GM12878 (cell line): ENCODE results near the gene HECTD3. TPM values are rescaled to one million over a fixed set of nuclear protein-coding genes. Genes with fewer than 3 reads are reported as not detected.

ENCODE experiments used
- BCL11A ChIP-seq: IDR thresholded peaks from 2 replicates; pipeline ENCODE4 v1.6.1; 2011; ENCODE audit warnings: low read depth, low read length
- IKZF1 ChIP-seq: fragments of 450-650 bp; conservative IDR thresholded peaks from 2 replicates; pipeline ENCODE4 v1.6.1; 2017; ENCODE audit warnings: antibody characterized with exemption, mild to moderate bottlenecking
- IKZF2 ChIP-seq, 2 experiments: fragments of 450-650 bp; IDR thresholded peaks; 2 replicates each; pipeline ENCODE4 v1.6.1; 2017; ENCODE audit warnings: mild to moderate bottlenecking in 2 of 2, moderate library complexity in 2 of 2
- IRF4 ChIP-seq: IDR thresholded peaks from 2 replicates; pipeline ENCODE4 v1.6.1; 2011; ENCODE audit warnings: low read depth, low read length
- MXI1 ChIP-seq: fragments of 150-350 bp; IDR thresholded peaks from 2 replicates; pipeline ENCODE4 v1.6.1; 2011; ENCODE audit warnings: low read depth, mild to moderate bottlenecking, inconsistent platforms, low read length, improper control_type of control experiment
- NFIC ChIP-seq: IDR thresholded peaks from 2 replicates; pipeline ENCODE4 v1.6.1; 2012; ENCODE audit warnings: low read depth, mild to moderate bottlenecking, inconsistent platforms, low read length, moderate library complexity
- PKNOX1 ChIP-seq: fragments of 450-650 bp; IDR thresholded peaks from 2 replicates; pipeline ENCODE4 v1.6.1; 2016; ENCODE audit warnings: mild to moderate bottlenecking
- POLR2A ChIP-seq: IDR thresholded peaks from 2 replicates; pipeline ENCODE4 v1.6.1; 2011; ENCODE audit warnings: low read depth, mild to moderate bottlenecking, low read length
- SP1 ChIP-seq: IDR thresholded peaks from one replicate; pipeline ENCODE4 v1.6.1; 2011; ENCODE audit warnings: low read depth, low read length
- STAT1 ChIP-seq: fragments of 450-650 bp; conservative IDR thresholded peaks from 2 replicates; pipeline ENCODE4 v1.6.1; 2014; ENCODE audit warnings: antibody characterized with exemption, mild to moderate bottlenecking
- USF2 ChIP-seq: IDR thresholded peaks from 2 replicates; pipeline ENCODE4 v1.6.1; 2011; ENCODE audit warnings: low read depth, low read length, improper control_type of control experiment, borderline replicate concordance
- polyA plus RNA-seq, 11 experiments: library from polyadenylated mRNA; depleted of rRNA in 4 of 11; unstranded in 6 of 11; stranded (reverse) in 5 of 11; fragments of >200 nt; fragmentation: Nextera tagmentation in 4 of 11; fragmentation: Illumina TruSeq in 1 of 11; extraction: Ambion mirVana in 4 of 11; extraction: Trizol in 1 of 11; gene quantifications; 1 replicate in 1 of 11; 2 replicates in 10 of 11; pipeline versions ENCODE4 v1.2.1 to v1.2.3, GENCODE V29; 2011 to 2016; ENCODE audit warnings: inconsistent platforms in 2 of 11, missing spikeins in 2 of 11, low read depth in 1 of 11
- total RNA-seq, 4 experiments: library from RNA; depleted of rRNA in 3 of 4; stranded (reverse); fragments of >200 nt in 3 of 4; fragmentation: Illumina TruSeq in 1 of 4; extraction: Trizol in 1 of 4; gene quantifications; 2 replicates each; pipeline versions ENCODE4 v1.2.1 to v1.2.3, GENCODE V29; 2013 to 2021
- TF ChIP-seq, protein P1 (sequence below): fragments of 450-650 bp; IDR thresholded peaks from 2 replicates; pipeline ENCODE4 v1.6.1; 2017; ENCODE audit warnings: mild to moderate bottlenecking, moderate library complexity
- TF ChIP-seq, protein P2 (sequence below): IDR thresholded peaks from 2 replicates; pipeline ENCODE4 v1.6.1; 2012; ENCODE audit warnings: low read depth, low read length, improper control_type of control experiment

The HECTD3 gene
- total and polyA plus RNA-seq, 10 of the 15 experiments (the other 5 are each of a cell fraction or from before 2014, with no cell fraction given): 3.4 to 30.4 (median 22.6) TPM

GRCh38 chr1:45038661-45039364 is 27.7 kb upstream of the HECTD3 start (continued):
- TF ChIP-seq, protein P1, sequence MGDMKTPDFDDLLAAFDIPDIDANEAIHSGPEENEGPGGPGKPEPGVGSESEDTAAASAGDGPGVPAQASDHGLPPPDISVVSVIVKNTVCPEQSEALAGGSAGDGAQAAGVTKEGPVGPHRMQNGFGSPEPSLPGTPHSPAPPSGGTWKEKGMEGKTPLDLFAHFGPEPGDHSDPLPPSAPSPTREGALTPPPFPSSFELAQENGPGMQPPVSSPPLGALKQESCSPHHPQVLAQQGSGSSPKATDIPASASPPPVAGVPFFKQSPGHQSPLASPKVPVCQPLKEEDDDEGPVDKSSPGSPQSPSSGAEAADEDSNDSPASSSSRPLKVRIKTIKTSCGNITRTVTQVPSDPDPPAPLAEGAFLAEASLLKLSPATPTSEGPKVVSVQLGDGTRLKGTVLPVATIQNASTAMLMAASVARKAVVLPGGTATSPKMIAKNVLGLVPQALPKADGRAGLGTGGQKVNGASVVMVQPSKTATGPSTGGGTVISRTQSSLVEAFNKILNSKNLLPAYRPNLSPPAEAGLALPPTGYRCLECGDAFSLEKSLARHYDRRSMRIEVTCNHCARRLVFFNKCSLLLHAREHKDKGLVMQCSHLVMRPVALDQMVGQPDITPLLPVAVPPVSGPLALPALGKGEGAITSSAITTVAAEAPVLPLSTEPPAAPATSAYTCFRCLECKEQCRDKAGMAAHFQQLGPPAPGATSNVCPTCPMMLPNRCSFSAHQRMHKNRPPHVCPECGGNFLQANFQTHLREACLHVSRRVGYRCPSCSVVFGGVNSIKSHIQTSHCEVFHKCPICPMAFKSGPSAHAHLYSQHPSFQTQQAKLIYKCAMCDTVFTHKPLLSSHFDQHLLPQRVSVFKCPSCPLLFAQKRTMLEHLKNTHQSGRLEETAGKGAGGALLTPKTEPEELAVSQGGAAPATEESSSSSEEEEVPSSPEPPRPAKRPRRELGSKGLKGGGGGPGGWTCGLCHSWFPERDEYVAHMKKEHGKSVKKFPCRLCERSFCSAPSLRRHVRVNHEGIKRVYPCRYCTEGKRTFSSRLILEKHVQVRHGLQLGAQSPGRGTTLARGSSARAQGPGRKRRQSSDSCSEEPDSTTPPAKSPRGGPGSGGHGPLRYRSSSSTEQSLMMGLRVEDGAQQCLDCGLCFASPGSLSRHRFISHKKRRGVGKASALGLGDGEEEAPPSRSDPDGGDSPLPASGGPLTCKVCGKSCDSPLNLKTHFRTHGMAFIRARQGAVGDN: no peak
- TF ChIP-seq STAT1: no peak
- TF ChIP-seq BCL11A: no peak
- TF ChIP-seq POLR2A: no peak
- TF ChIP-seq SP1: no peak
- no peak for TF ChIP-seq NFIC
- TF ChIP-seq PKNOX1: no peak
- TF ChIP-seq IRF4: no peak
- no peak for TF ChIP-seq IKZF2 (IDR thresholded peaks at IDR 0.05)
- no peak for TF ChIP-seq MXI1
- no peak for TF ChIP-seq USF2
- TF ChIP-seq IKZF1: no peak
- TF ChIP-seq, protein P2, sequence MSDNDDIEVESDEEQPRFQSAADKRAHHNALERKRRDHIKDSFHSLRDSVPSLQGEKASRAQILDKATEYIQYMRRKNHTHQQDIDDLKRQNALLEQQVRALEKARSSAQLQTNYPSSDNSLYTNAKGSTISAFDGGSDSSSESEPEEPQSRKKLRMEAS: no peak
- TF ChIP-seq, all 136 proteins: peak for 0
